CD4-positive, alpha-beta T cell (primary cell): Measurements from ENCODE around the gene FKBP3. TPM values are rescaled to one million over a fixed set of nuclear protein-coding genes. Genes with fewer than 3 reads are reported as not detected.

Source experiments
- ATAC-seq: fragments of 200-7000 bp; cut with Tn5 transposase; one replicate; pipeline ENCODE4 v1.10.0; 2022; ENCODE audit warnings: mild to moderate bottlenecking; ENCODE audit not compliant: poor library complexity
- CTCF ChIA-PET: fragments of 350-600 bp; sonication (Branson Sonifier 250); formaldehyde crosslinking; loops from one replicate; lab custom pipeline; 2021; ENCODE audit warnings: antibody characterized with exemption, inconsistent platforms; lab: Charles Lee
- POLR2A ChIA-PET: fragments of 350-600 bp; sonication (Branson Sonifier 250); formaldehyde crosslinking; loops from one replicate; lab custom pipeline; 2021; ENCODE audit warnings: antibody characterized with exemption, inconsistent platforms; lab: Charles Lee
- DNase-seq, 14 experiments: peaks; one replicate each; pipeline ENCODE4 v3.0.0-alpha.2; 2013 to 2020; ENCODE audit warnings: mixed read lengths in 2 of 14
- H3K27ac ChIP-seq, 2 donors: one replicate each; pipeline versions ENCODE4 v1.5.1 to v1.7.0; 2013; ENCODE audit warnings: low read length in 2 of 2, low read depth in 1 of 2, mild to moderate bottlenecking in 1 of 2
- H3K27me3 ChIP-seq, 2 experiments: 1 replicate in 1 of 2; 2 replicates in 1 of 2; pipeline versions ENCODE4 v1.6.1 to v1.7.0; 2013; ENCODE audit warnings: low read length in 2 of 2, control low read depth in 1 of 2, mild to moderate bottlenecking in 1 of 2, moderate library complexity in 1 of 2; ENCODE audit not compliant: insufficient read depth in 2 of 2, control insufficient read depth in 1 of 2
- H3K36me3 ChIP-seq: one replicate; pipeline ENCODE4 v1.6.1; 2013; ENCODE audit warnings: low read length, control low read depth; ENCODE audit not compliant: insufficient read depth
- H3K4me1 ChIP-seq: one replicate; pipeline ENCODE4 v1.6.1; 2013; ENCODE audit warnings: low read length, control low read depth; ENCODE audit not compliant: insufficient read depth
- H3K4me3 ChIP-seq: one replicate; pipeline ENCODE4 v1.5.1; 2013; ENCODE audit warnings: mild to moderate bottlenecking, low read length, moderate library complexity
- H3K9me3 ChIP-seq, 2 experiments: 1 replicate in 1 of 2; 2 replicates in 1 of 2; pipeline versions ENCODE4 v1.6.1 to v1.7.0; 2013; ENCODE audit warnings: low read length in 2 of 2, mild to moderate bottlenecking in 2 of 2, control low read depth in 1 of 2, moderate library complexity in 1 of 2; ENCODE audit not compliant: control insufficient read depth in 1 of 2, insufficient read depth in 1 of 2
- H3K27ac Mint-ChIP-seq: one replicate; pipeline ENCODE4 v1.8.0; 2020; ENCODE audit warnings: mixed read lengths
- H3K27me3 Mint-ChIP-seq: one replicate; pipeline ENCODE4 v1.8.0; 2021; ENCODE audit warnings: mixed read lengths
- H3K36me3 Mint-ChIP-seq: one replicate; pipeline ENCODE4 v1.8.0; 2021; ENCODE audit warnings: low read depth, mixed read lengths
- H3K4me1 Mint-ChIP-seq: one replicate; pipeline ENCODE4 v1.8.0; 2021; ENCODE audit warnings: low read depth, mixed read lengths
- H3K4me3 Mint-ChIP-seq: one replicate; pipeline ENCODE4 v1.8.0; 2020; ENCODE audit warnings: mild to moderate bottlenecking, mixed read lengths
- H3K9me3 Mint-ChIP-seq: one replicate; pipeline ENCODE4 v1.8.0; 2020; ENCODE audit warnings: mixed read lengths
- CTCF ChIP-seq: fragments of 200-600 bp; IDR thresholded peaks from one replicate; pipeline ENCODE4 v1.8.0; 2022; ENCODE audit warnings: antibody characterized with exemption, mild to moderate bottlenecking
- intact Hi-C, 2 experiments: fragments of 100-400 bp; cut with DNase I in 1 of 2; cut with micrococcal nuclease in 1 of 2; formaldehyde crosslinking; loops; one replicate each; pipeline versions ENCODE4 v1.15.1 to v1.9.0; 2023 to 2025; cut with DNase I, micrococcal nuclease
- total RNA-seq, 174 experiments: library from RNA in 2 of 174; stranded (reverse) in 2 of 174; gene quantifications; one replicate each; pipeline ENCODE4 v1.2.3 and lab custom pipeline; 2021 to 2026

FKBP3 gene
- total RNA-seq, 2 experiments from 2014 or later = 36.0 to 40.2 TPM

DNA sequence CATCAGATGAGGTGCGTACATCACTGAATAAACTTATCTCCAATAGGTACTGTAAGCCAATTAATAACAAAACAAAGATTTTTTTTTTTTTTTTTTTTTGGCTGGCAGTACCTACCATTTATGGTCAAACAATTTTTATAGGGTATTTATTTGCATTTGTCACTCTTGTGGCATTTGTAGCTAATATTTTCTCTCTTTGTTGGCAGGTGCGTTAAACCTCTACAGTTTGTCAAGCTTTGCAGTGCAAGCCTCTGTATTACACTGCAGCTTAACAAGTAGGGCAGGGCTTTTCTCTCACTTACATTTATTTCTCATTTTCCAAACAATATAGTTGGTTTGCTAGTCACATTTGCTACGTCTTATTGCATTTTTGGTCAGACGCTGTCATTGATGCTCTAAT is 38.1 kb downstream of the FKBP3 start:
- ChIA-PET POLR2A (no interaction called here), CTCF (interaction anchor here (0.7 to 1.5 kb wide), 2 partner anchors 12 to 18 kb away, joined by 3 to 4 read pairs; partner anchors contain the start of gene PRPF39)
- DNase-seq (no peak), ATAC-seq (no peak)
- H3K36me3 ChIP-seq = peaks cover 53% of the 10 kb centered on the region
- no peak for TF ChIP-seq CTCF
- no peak overlapping the region for H3K4me3 ChIP-seq
- no peaks in the 10 kb centered on the region for H3K27me3 Mint-ChIP-seq
- peaks cover 26% of the 10 kb centered on the region for H3K4me1 Mint-ChIP-seq
- no peaks in the 10 kb centered on the region for H3K9me3 Mint-ChIP-seq
- H3K27ac Mint-ChIP-seq = no peak overlapping the region
- H3K9me3 ChIP-seq = peaks cover 0 to 3% of the 10 kb centered on the region in 2 experiments
- no peaks in the 10 kb centered on the region for H3K4me1 ChIP-seq
- H3K27ac ChIP-seq = no peak overlapping the region
- no peaks in the 10 kb centered on the region for H3K27me3 ChIP-seq
- intact Hi-C loops = no loop called here
- H3K36me3 Mint-ChIP-seq = peaks cover 75% of the 10 kb centered on the region
- H3K4me3 Mint-ChIP-seq = no peak overlapping the region

- ChIA-PET POLR2A (no interaction called here), CTCF (interaction anchor here (0.7 to 1.5 kb wide), 2 partner anchors 11 to 40 kb away, joined by 3 to 4 read pairs; partner anchors contain the start of gene PRPF39)
- peaks cover 65% of the 10 kb centered on the region for H3K36me3 Mint-ChIP-seq
- DNase-seq (no peak), ATAC-seq (no peak)
- Histone ChIP-seq H3K27ac (no peak overlapping the region), H3K4me1 (no peaks in the 10 kb centered on the region), H3K9me3 (peaks cover 0 to 3% of the 10 kb centered on the region in 2 experiments), H3K36me3 (peaks cover 42% of the 10 kb centered on the region), H3K4me3 (no peak overlapping the region), H3K27me3 (no peaks in the 10 kb centered on the region)
- TF ChIP-seq CTCF = no peak
- H3K27me3 Mint-ChIP-seq = no peaks in the 10 kb centered on the region
- H3K9me3 Mint-ChIP-seq = no peaks in the 10 kb centered on the region
- H3K4me3 Mint-ChIP-seq = no peak overlapping the region
- H3K27ac Mint-ChIP-seq = no peak overlapping the region
- peaks cover 37% of the 10 kb centered on the region for H3K4me1 Mint-ChIP-seq
- intact Hi-C loops = no loop called here
Measured at GRCh38 chr14:45095143-45095542, 39.1 kb downstream of the FKBP3 start.

DNA sequence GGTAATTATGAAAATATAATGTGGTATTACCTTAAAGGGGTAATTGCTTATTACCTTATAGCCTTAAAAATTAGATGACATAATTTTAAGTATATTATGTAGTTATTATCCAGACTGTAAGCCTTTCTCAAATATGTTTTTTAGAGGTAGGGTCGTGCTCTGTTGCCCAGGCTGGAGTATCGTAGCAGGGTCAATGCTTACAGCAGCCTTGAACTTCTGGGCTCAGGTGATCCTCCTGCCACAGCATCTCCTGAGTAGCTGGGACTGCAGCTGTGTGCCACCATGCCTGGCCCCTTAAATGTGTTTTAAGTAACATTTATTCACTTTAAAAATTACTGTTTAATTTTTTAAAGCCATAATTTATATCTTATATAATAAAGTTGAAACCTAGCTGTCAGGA is 40.0 kb downstream of the FKBP3 start:
- Histone ChIP-seq H3K9me3 (peaks cover 0 to 3% of the 10 kb centered on the region in 2 experiments), H3K4me3 (no peak overlapping the region), H3K4me1 (peaks cover 3% of the 10 kb centered on the region), H3K36me3 (peaks cover 37% of the 10 kb centered on the region), H3K27ac (no peak overlapping the region), H3K27me3 (no peaks in the 10 kb centered on the region)
- intact Hi-C loops = no loop called here
- CTCF ChIA-PET = interaction anchor here (1.1 kb wide), 1 partner anchor 174 kb away, joined by 3 read pairs; no protein-coding TSS in a partner anchor
- Mint-ChIP-seq H3K36me3 (peaks cover 56% of the 10 kb centered on the region), H3K9me3 (no peaks in the 10 kb centered on the region), H3K4me3 (no peak overlapping the region), H3K4me1 (peaks cover 45% of the 10 kb centered on the region), H3K27ac (no peak overlapping the region), H3K27me3 (no peaks in the 10 kb centered on the region)
- no peak for TF ChIP-seq CTCF
- POLR2A ChIA-PET = no interaction called here
- no peak for ATAC-seq
- DNase-seq = no peak
